Transverse colon (tissue), 3 donors: ENCODE results near the gene EFHB.

Experiments used
- CTCF ChIP-seq, 5 experiments: fragments of 200-600 bp in 3 of 5; fragments of 450-650 bp in 2 of 5; sonication (generic) in 3 of 5; IDR thresholded peaks; 1 replicate in 2 of 5; 2 replicates in 3 of 5; pipeline ENCODE4 v1.5.1; 2016 to 2017; ENCODE audit warnings: antibody characterized with exemption in 5 of 5, inconsistent platforms in 3 of 5, mild to moderate bottlenecking in 2 of 5, moderate library complexity in 1 of 5
- EP300 ChIP-seq: sonication (generic); formaldehyde crosslinking; IDR thresholded peaks from one replicate; pipeline ENCODE4 v1.6.1; 2017; ENCODE audit warnings: antibody characterized with exemption, low read depth

- TF ChIP-seq CTCF (IDR thresholded peaks at IDR 0.05) (no peak), EP300 (no peak)
Observed at GRCh38 chr3:19970327-19970726, 36.3 kb upstream of the EFHB start.
